Gastrocnemius medialis (tissue), 4 donors: Measurements from ENCODE around the gene PARD6A.

Experiments used
- POLR2A ChIP-seq, 2 donors: fragments of 450-650 bp; IDR thresholded peaks; one replicate each; pipeline ENCODE4 v1.6.1; 2017; ENCODE audit warnings: antibody characterized with exemption in 2 of 2, mild to moderate bottlenecking in 2 of 2, moderate library complexity in 2 of 2
- TF ChIP-seq, protein P1 (sequence below), 5 experiments: fragments of 450-650 bp in 3 of 5; fragments of 200-600 bp in 2 of 5; sonication (generic) in 2 of 5; IDR thresholded peaks in 4 of 5; conservative IDR thresholded peaks in 1 of 5; 1 replicate in 4 of 5; 2 replicates in 1 of 5; pipeline ENCODE4 v1.5.1; 2016 to 2019; ENCODE audit warnings: antibody characterized with exemption in 5 of 5, mild to moderate bottlenecking in 3 of 5, moderate library complexity in 3 of 5

DNA sequence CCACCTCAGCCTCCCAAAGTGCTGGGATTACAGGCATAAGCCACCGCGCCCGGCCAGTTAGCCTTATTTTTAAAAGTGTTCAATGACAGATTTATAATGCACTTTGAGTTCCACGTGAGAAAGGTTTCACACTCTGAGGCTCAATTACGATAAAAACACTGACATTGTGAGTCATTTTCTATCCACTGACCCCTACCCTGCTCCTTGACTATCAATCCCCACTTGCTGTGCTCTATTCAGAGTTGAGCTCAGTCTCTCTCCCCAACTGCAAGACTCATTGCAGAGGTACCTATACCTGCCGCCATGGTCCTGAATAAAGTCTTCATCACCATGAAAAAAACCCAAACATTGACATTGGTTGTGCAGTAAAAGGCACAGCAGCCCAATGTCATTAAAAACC, 49.8 kb downstream of the PARD6A start:
- TF ChIP-seq, protein P1, sequence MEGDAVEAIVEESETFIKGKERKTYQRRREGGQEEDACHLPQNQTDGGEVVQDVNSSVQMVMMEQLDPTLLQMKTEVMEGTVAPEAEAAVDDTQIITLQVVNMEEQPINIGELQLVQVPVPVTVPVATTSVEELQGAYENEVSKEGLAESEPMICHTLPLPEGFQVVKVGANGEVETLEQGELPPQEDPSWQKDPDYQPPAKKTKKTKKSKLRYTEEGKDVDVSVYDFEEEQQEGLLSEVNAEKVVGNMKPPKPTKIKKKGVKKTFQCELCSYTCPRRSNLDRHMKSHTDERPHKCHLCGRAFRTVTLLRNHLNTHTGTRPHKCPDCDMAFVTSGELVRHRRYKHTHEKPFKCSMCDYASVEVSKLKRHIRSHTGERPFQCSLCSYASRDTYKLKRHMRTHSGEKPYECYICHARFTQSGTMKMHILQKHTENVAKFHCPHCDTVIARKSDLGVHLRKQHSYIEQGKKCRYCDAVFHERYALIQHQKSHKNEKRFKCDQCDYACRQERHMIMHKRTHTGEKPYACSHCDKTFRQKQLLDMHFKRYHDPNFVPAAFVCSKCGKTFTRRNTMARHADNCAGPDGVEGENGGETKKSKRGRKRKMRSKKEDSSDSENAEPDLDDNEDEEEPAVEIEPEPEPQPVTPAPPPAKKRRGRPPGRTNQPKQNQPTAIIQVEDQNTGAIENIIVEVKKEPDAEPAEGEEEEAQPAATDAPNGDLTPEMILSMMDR (IDR thresholded peaks at IDR 0.05 in 4 of 5, conservative IDR thresholded peaks at IDR 0.05 in 1 of 5), result no peak
- TF ChIP-seq POLR2A (IDR thresholded peaks at IDR 0.05), result no peak
